ENCODE data around the gene TRMT10B. TPM values are rescaled to one million over a fixed set of nuclear protein-coding genes. Genes with fewer than 3 reads are reported as not detected.
"Not testable (repeated sequence)": the region's sequence is repeated elsewhere in the genome, so short reads cannot be mapped to it uniquely, and the experiment has no call there.

The TRMT10B gene
- total RNA-seq, 1 donor from 2014 or later = 4.5 TPM

- DNase-seq = no peak
- Histone ChIP-seq H3K4me3 (no peak overlapping the region), H3K36me3 (peaks cover 38% of the 10 kb centered on the region), H3K9me3 (replicated peaks) (no peaks in the 10 kb centered on the region), H3K27ac (replicated peaks) (no peak overlapping the region), H3K4me1 (no peaks in the 10 kb centered on the region), H3K27me3 (ENCODE audit: low read depth) (no peaks in the 10 kb centered on the region)
- intact Hi-C loops (cut with micrococcal nuclease) = no loop called here
- TF ChIP-seq CTCF (IDR thresholded peaks at IDR 0.05; ENCODE audit: borderline replicate concordance) = no peak
These were observed 7.0 kb downstream of the TRMT10B start for GRCh38 chr9:37760416-37761161.

GRCh38 chr9:37761511-37761910 lies 7.9 kb downstream of the TRMT10B start:
- Histone ChIP-seq H3K27me3 (ENCODE audit: low read depth) (no peaks in the 10 kb centered on the region), H3K9me3 (replicated peaks) (no peaks in the 10 kb centered on the region), H3K4me3 (no peak overlapping the region), H3K27ac (replicated peaks) (no peak overlapping the region), H3K36me3 (peaks cover 38% of the 10 kb centered on the region), H3K4me1 (no peaks in the 10 kb centered on the region)
- no peak for TF ChIP-seq CTCF (IDR thresholded peaks at IDR 0.05; ENCODE audit: borderline replicate concordance)
- intact Hi-C loops (cut with micrococcal nuclease) = no loop called here
- no peak for DNase-seq

- H3K27ac ChIP-seq (replicated peaks); intact Hi-C loops (cut with micrococcal nuclease); H3K27me3 ChIP-seq (ENCODE audit: low read depth); H3K4me3 ChIP-seq; H3K4me1 ChIP-seq; H3K9me3 ChIP-seq (replicated peaks); DNase-seq: not testable (repeated sequence)
- H3K36me3 ChIP-seq = peaks cover 43% of the 10 kb centered on the region
These were observed 11.7 kb downstream of the TRMT10B start for GRCh38 chr9:37765263-37765662.

GRCh38 chr9:37769306-37769705 lies 15.7 kb downstream of the TRMT10B start:
- no peaks in the 10 kb centered on the region for H3K9me3 ChIP-seq (replicated peaks)
- no peak for DNase-seq
- no peak overlapping the region for H3K4me3 ChIP-seq
- H3K27ac ChIP-seq (replicated peaks) = no peak overlapping the region
- intact Hi-C loops (cut with micrococcal nuclease) = no loop called here
- TF ChIP-seq CTCF (IDR thresholded peaks at IDR 0.05; ENCODE audit: borderline replicate concordance) = no peak
- no peaks in the 10 kb centered on the region for H3K4me1 ChIP-seq
- peaks cover 47% of the 10 kb centered on the region for H3K36me3 ChIP-seq
- H3K27me3 ChIP-seq (ENCODE audit: low read depth) = no peaks in the 10 kb centered on the region

GRCh38 chr9:37769995-37770394 lies 16.4 kb downstream of the TRMT10B start:
- Histone ChIP-seq H3K27ac (replicated peaks) (no peak overlapping the region), H3K9me3 (replicated peaks) (no peaks in the 10 kb centered on the region), H3K36me3 (peaks cover 41% of the 10 kb centered on the region), H3K27me3 (ENCODE audit: low read depth) (no peaks in the 10 kb centered on the region), H3K4me3 (no peak overlapping the region), H3K4me1 (no peaks in the 10 kb centered on the region)
- intact Hi-C loops (cut with micrococcal nuclease) = no loop called here
- DNase-seq = no peak
- no peak for TF ChIP-seq CTCF (IDR thresholded peaks at IDR 0.05; ENCODE audit: borderline replicate concordance)

GRCh38 chr9:37775216-37775919 lies 21.8 kb downstream of the TRMT10B start:
- intact Hi-C loops (cut with micrococcal nuclease) = no loop called here
- H3K4me3 ChIP-seq = no peak overlapping the region
- DNase-seq = no peak
- H3K36me3 ChIP-seq = peaks cover 75% of the 10 kb centered on the region
- TF ChIP-seq CTCF (IDR thresholded peaks at IDR 0.05; ENCODE audit: borderline replicate concordance) = no peak
- no peaks in the 10 kb centered on the region for H3K9me3 ChIP-seq (replicated peaks)
- no peaks in the 10 kb centered on the region for H3K27me3 ChIP-seq (ENCODE audit: low read depth)
- H3K27ac ChIP-seq (replicated peaks) = no peak overlapping the region
- no peaks in the 10 kb centered on the region for H3K4me1 ChIP-seq

All from left ventricle myocardium inferior (tissue), 1 donor.